HEK293 (cell line): ENCODE data around the gene RRAGC.

ENCODE experiments used
- CTCF ChIA-PET: fragments of 350-600 bp; formaldehyde crosslinking; extraction: SDS; loops from one replicate; lab custom pipeline; 2021; ENCODE audit warnings: antibody characterized with exemption; lab: Yijun Ruan, JAX
- POLR2A ChIA-PET: fragments of 300-600 bp; formaldehyde crosslinking; extraction: SDS; loops from one replicate; lab custom pipeline; 2020; ENCODE audit warnings: antibody characterized with exemption, inconsistent platforms; lab: Yijun Ruan, JAX
- H3K27ac ChIP-seq: fragments of 200-500 bp; sonication (Bioruptor generic); 2 replicates; pipeline ENCODE4 v1.5.1; 2014; ENCODE audit warnings: low read depth, low read length, control low read depth, inconsistent platforms; ENCODE audit errors: extremely low read depth
- H3K36me3 ChIP-seq, 2 experiments: fragments of 200-500 bp in 1 of 2; sonication (Bioruptor generic) in 1 of 2; 1 replicate in 1 of 2; 2 replicates in 1 of 2; pipeline ENCODE4 v1.5.1; 2014 to 2017; ENCODE audit warnings: inconsistent platforms in 2 of 2, low read length in 2 of 2; ENCODE audit not compliant: control insufficient read depth in 2 of 2, insufficient read depth in 1 of 2
- H3K4me1 ChIP-seq: fragments of 200-500 bp; sonication (Bioruptor generic); 2 replicates; pipeline ENCODE4 v1.5.1; 2014; ENCODE audit warnings: mild to moderate bottlenecking, low read length, inconsistent platforms; ENCODE audit not compliant: control insufficient read depth, insufficient read depth
- H3K4me3 ChIP-seq: 2 replicates; pipeline ENCODE4 v1.5.1; 2011; ENCODE audit warnings: low read depth, mild to moderate bottlenecking, control low read depth, low read length, moderate library complexity
- H3K9me3 ChIP-seq: fragments of 200-500 bp; sonication (Bioruptor generic); 2 replicates; pipeline ENCODE4 v1.5.1; 2014; ENCODE audit warnings: low read depth, low read length, inconsistent platforms; ENCODE audit not compliant: control insufficient read depth, insufficient read depth
- EGR2 ChIP-seq: fragments of 450-650 bp; formaldehyde crosslinking; IDR thresholded peaks from 2 replicates; pipeline ENCODE4 v1.5.1; 2016; ENCODE audit warnings: low read depth, missing biosample characterization, missing genetic modification characterization
- KLF8 ChIP-seq: fragments of 450-650 bp; formaldehyde crosslinking; IDR thresholded peaks from 2 replicates; pipeline ENCODE4 v1.5.1; 2016; ENCODE audit warnings: missing biosample characterization, missing genetic modification characterization
- PRDM1 ChIP-seq: fragments of 450-650 bp; formaldehyde crosslinking; IDR thresholded peaks from 2 replicates; pipeline ENCODE4; 2016; ENCODE audit warnings: missing biosample characterization, missing genetic modification characterization
- SCRT2 ChIP-seq: fragments of 450-650 bp; formaldehyde crosslinking; IDR thresholded peaks from 2 replicates; pipeline ENCODE4 v1.5.1; 2016; ENCODE audit warnings: missing biosample characterization, missing genetic modification characterization
- ZBTB10 ChIP-seq: fragments of 450-650 bp; formaldehyde crosslinking; IDR thresholded peaks from 2 replicates; pipeline ENCODE4 v1.5.1; 2016; ENCODE audit warnings: missing biosample characterization, missing genetic modification characterization
- ZBTB8A ChIP-seq: fragments of 450-650 bp; formaldehyde crosslinking; IDR thresholded peaks from 2 replicates; pipeline ENCODE4 v1.5.1; 2016; ENCODE audit warnings: missing biosample characterization, missing genetic modification characterization
- ZEB2 ChIP-seq: fragments of 450-650 bp; formaldehyde crosslinking; IDR thresholded peaks from 2 replicates; pipeline ENCODE4 v1.5.1; 2016; ENCODE audit warnings: missing biosample characterization, missing genetic modification characterization
- ZFHX2 ChIP-seq: fragments of 450-650 bp; formaldehyde crosslinking; conservative IDR thresholded peaks from 2 replicates; pipeline ENCODE4 v1.5.1; 2016; ENCODE audit warnings: missing biosample characterization, missing genetic modification characterization
- ZIC2 ChIP-seq: fragments of 450-650 bp; formaldehyde crosslinking; IDR thresholded peaks from 2 replicates; pipeline ENCODE4 v1.5.1; 2016; ENCODE audit warnings: missing biosample characterization, missing genetic modification characterization
- ZNF112 ChIP-seq: fragments of 450-650 bp; formaldehyde crosslinking; IDR thresholded peaks from 2 replicates; pipeline ENCODE4 v1.5.0; 2017; ENCODE audit warnings: missing biosample characterization, missing genetic modification characterization
- ZNF121 ChIP-seq: fragments of 450-650 bp; formaldehyde crosslinking; IDR thresholded peaks from 2 replicates; pipeline ENCODE4 v1.5.1; 2016; ENCODE audit warnings: missing biosample characterization, missing genetic modification characterization
- ZNF2 ChIP-seq: fragments of 450-650 bp; formaldehyde crosslinking; IDR thresholded peaks from 2 replicates; pipeline ENCODE4 v1.5.1; 2016; ENCODE audit warnings: missing biosample characterization, missing genetic modification characterization
- ZNF211 ChIP-seq: fragments of 450-650 bp; formaldehyde crosslinking; IDR thresholded peaks from 2 replicates; pipeline ENCODE4 v1.5.1; 2016; ENCODE audit warnings: low read depth, missing biosample characterization, missing genetic modification characterization
- ZNF280C ChIP-seq: fragments of 450-650 bp; formaldehyde crosslinking; IDR thresholded peaks from 2 replicates; pipeline ENCODE4 v1.5.1; 2016; ENCODE audit warnings: missing biosample characterization, missing genetic modification characterization
- ZNF302 ChIP-seq: fragments of 450-650 bp; formaldehyde crosslinking; IDR thresholded peaks from 2 replicates; pipeline ENCODE4 v1.5.1; 2016; ENCODE audit warnings: missing biosample characterization, missing genetic modification characterization, low read depth
- ZNF311 ChIP-seq: fragments of 450-650 bp; formaldehyde crosslinking; IDR thresholded peaks from 2 replicates; pipeline ENCODE4 v1.5.1; 2017; ENCODE audit warnings: missing biosample characterization, missing genetic modification characterization, borderline replicate concordance
- ZNF324 ChIP-seq: fragments of 450-650 bp; formaldehyde crosslinking; IDR thresholded peaks from 2 replicates; pipeline ENCODE4 v1.5.1; 2016; ENCODE audit warnings: missing biosample characterization, missing genetic modification characterization
- ZNF394 ChIP-seq: fragments of 450-650 bp; formaldehyde crosslinking; IDR thresholded peaks from 2 replicates; pipeline ENCODE4 v1.5.1; 2016; ENCODE audit warnings: missing biosample characterization, missing genetic modification characterization, mild to moderate bottlenecking, moderate library complexity, borderline replicate concordance
- ZNF398 ChIP-seq: fragments of 450-650 bp; formaldehyde crosslinking; IDR thresholded peaks from 2 replicates; pipeline ENCODE4 v1.5.1; 2017; ENCODE audit warnings: missing biosample characterization, missing genetic modification characterization
- ZNF501 ChIP-seq: fragments of 450-650 bp; formaldehyde crosslinking; IDR thresholded peaks from 2 replicates; pipeline ENCODE4 v1.5.1; 2016; ENCODE audit warnings: missing biosample characterization, missing genetic modification characterization
- ZNF621 ChIP-seq: fragments of 450-650 bp; formaldehyde crosslinking; IDR thresholded peaks from 2 replicates; pipeline ENCODE4 v1.5.1; 2017; ENCODE audit warnings: missing biosample characterization, missing genetic modification characterization
- ZNF707 ChIP-seq: fragments of 450-650 bp; formaldehyde crosslinking; IDR thresholded peaks from 2 replicates; pipeline ENCODE4 v1.5.1; 2016; ENCODE audit warnings: missing biosample characterization, missing genetic modification characterization
- ZNF791 ChIP-seq: fragments of 450-650 bp; formaldehyde crosslinking; IDR thresholded peaks from 2 replicates; pipeline ENCODE4 v1.5.1; 2016; ENCODE audit warnings: missing biosample characterization, missing genetic modification characterization

RRAGC gene

GRCh38 chr1:38870996-38871395 lies 11.4 kb upstream of the RRAGC start:
- TF ChIP-seq ZBTB8A (tag by site-specific recombination), result no peak
- TF ChIP-seq PRDM1 (tag by site-specific recombination), result peak; percentile 35
- peak; percentile 68 for TF ChIP-seq EGR2 (tag by site-specific recombination)
- TF ChIP-seq ZNF311 (tag by site-specific recombination), result no peak
- no peak for TF ChIP-seq KLF8 (tag by site-specific recombination)
- TF ChIP-seq ZFHX2 (tag by site-specific recombination), result peak; percentile 62
- no peak for TF ChIP-seq ZNF211 (tag by site-specific recombination)
- no peaks in the 10 kb centered on the region for H3K9me3 ChIP-seq
- H3K4me1 ChIP-seq, result peaks cover 4% of the 10 kb centered on the region; the same call in 1 of the 2 replicates
- H3K4me3 ChIP-seq, result no peak overlapping the region
- peaks cover 0 to 18% of the 10 kb centered on the region in 2 experiments; a peak in 2 of 3 replicates for H3K36me3 ChIP-seq
- ChIA-PET POLR2A (no interaction called here), CTCF (no interaction called here)
- no peak overlapping the region for H3K27ac ChIP-seq

- H3K4me1 ChIP-seq, result peaks cover 3% of the 10 kb centered on the region; the same call in 1 of the 2 replicates
- ChIA-PET CTCF (no interaction called here), POLR2A (no interaction called here)
- TF ChIP-seq ZNF791 (no peak), ZNF324 (no peak), ZIC2 (tag by site-specific recombination) (no peak), SCRT2 (tag by site-specific recombination) (no peak), ZNF394 (no peak), ZNF280C (tag by site-specific recombination) (no peak), ZBTB10 (tag by site-specific recombination) (no peak), ZNF707 (tag by site-specific recombination) (no peak), ZNF398 (no peak), ZNF302 (tag by site-specific recombination) (no peak), ZNF112 (tag by site-specific recombination) (no peak), ZNF621 (no peak), ZNF121 (tag by site-specific recombination) (no peak), ZNF2 (tag by site-specific recombination) (no peak), ZNF501 (tag by site-specific recombination) (no peak), ZEB2 (tag by site-specific recombination) (no peak)
- H3K36me3 ChIP-seq, result peaks cover 5 to 49% of the 10 kb centered on the region in 2 experiments; a peak in 2 of 3 replicates
- H3K9me3 ChIP-seq, result no peaks in the 10 kb centered on the region
- no peak overlapping the region for H3K4me3 ChIP-seq
- no peak overlapping the region for H3K27ac ChIP-seq
These were observed 7.6 kb upstream of the RRAGC start for GRCh38 chr1:38867208-38867607.
